GM21825 (cell line): Measurements from ENCODE around the gene NKIRAS2.
A peak's percentile ranks its signal among the peaks of the same experiment; 100 is the strongest.

Experiments
- ATAC-seq: cut with Tn5 transposase; IDR thresholded peaks from one replicate; pipeline ENCODE4 v1.9.1; 2021; ENCODE audit warnings: mild to moderate bottlenecking, moderate library complexity; ENCODE audit not compliant: unreplicated experiment

NKIRAS2 gene

DNA sequence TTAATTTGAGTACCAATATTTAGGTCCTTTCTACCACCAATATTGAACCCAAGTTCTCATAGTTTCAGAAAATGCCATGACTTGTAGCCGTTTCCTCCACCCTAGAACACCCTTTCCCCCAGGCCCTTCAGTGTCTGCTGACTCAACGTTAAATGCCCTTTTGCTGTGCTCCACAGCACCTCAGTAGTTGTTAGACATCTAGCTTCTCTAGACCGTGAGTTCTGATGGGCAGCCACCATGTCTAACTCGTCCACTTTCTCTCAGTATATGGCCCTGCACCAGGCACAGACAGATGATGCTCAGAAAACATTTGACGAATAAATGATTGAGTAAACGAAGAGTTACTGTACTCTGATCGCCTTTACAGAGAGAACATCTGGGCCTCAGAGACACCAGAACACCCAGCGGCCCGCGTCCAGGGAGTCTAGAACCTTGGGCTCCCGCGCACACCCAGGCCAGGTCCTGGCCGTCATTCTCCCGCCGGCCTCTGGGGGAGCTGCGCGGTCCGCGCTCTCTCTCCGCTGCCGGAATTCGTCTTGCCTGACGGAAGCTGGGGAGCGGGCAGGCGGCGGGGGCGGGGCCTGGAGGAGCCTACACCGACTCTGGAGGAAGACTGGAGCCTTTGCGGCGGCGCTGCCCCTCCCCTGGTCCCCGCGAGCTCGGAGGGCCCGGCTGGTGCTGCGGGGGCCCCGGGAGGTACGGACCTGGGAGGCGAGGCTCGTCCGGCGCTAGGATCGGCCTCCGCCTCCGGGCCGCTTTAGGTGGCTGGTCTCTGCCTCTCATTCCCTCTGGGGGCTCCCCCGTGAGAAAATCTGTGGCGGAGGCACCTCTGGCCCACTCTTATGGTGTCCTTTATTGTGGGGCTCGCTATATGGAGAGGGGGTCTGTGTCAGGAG is at the start of gene NKIRAS2:
Gene NKIRAS2 (plus strand): TSS at position 582 of the 896 bp plus-strand sequence. CDS start 1,488 bp downstream, outside the sequence.
- ATAC-seq: peak; percentile 58

- no peak for ATAC-seq
Measured at GRCh38 chr17:41970901-41971331, 49.0 kb upstream of the NKIRAS2 start.

GRCh38 chr17:41971721-41972523 is 48.0 kb upstream of the NKIRAS2 start:
- no peak for ATAC-seq

DNA sequence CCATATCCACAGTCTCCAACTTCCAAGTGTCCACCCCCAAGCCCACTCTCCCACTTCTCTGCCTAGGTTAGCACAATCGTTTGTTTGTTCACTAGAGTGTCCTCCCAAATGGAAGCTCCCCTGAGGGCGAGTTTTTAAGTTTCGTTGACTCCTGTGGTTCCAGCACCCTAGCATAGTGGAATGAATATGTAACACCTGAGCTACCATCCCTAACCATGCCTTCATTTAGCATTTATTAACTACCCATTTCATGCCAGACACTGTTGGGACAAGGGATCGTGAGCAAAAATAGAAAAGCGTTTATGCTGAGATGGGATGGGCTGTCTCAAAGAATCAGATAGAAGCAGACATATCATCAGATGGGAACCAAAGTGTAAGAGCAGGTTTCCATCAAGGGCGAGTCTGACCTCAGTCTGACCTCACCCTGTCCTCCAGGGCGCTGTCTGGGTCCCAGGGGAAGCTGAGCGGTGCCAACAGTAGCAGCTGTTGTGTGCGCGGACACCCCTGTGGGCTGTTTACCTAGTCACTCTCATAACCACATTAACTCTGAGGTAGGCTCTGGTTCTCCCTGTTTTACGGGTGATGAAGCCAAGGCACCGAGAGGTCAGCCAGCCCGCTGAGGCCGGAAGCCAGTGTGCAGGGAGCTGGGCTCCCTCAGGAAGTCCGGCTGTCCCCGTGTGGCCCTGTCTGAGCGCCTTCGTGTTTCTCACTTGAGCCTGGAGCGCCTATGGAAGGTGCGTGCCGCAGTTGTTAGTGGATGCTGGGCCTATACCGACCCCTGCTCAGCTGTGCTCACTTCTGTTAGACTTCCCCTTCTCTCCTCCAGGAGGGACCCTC is 47.1 kb upstream of the NKIRAS2 start:
- peak; percentile 54 for ATAC-seq

DNA sequence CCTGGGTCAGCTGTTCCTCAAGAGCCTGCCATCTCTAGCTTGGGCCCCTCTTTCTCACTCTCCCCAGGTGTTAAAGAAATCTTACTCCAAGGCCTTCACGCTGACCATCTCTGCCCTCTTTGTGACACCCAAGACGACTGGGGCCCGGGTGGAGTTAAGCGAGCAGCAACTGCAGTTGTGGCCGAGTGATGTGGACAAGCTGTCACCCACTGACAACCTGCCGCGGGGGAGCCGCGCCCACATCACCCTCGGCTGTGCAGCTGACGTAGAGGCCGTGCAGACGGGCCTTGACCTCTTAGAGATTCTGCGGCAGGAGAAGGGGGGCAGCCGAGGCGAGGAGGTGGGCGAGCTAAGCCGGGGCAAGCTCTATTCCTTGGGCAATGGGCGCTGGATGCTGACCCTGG is 46.5 kb upstream of the NKIRAS2 start:
- no peak for ATAC-seq

DNA sequence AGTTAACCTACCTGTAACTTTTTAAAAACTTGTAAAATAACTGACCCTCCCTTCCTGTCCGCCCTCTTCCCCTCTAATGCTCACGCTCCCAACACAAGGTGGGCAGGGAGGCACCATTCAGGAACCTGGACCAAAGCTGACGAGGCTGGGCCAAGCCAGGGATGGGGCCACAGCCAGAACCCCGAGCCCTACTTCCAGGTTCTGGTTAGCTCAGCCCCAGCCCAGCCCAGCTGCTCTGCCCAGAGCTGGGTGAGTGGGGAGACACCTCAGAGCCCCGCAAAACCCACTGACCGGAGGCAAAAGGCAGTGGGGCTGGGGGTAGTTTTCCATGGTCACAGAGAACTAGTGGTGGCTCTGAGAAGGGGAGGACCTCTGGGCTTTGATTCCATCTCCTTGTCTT is 45.9 kb upstream of the NKIRAS2 start:
- no peak for ATAC-seq

- ATAC-seq: no peak
Measured at GRCh38 chr17:41974658-41975057, 45.2 kb upstream of the NKIRAS2 start.

DNA sequence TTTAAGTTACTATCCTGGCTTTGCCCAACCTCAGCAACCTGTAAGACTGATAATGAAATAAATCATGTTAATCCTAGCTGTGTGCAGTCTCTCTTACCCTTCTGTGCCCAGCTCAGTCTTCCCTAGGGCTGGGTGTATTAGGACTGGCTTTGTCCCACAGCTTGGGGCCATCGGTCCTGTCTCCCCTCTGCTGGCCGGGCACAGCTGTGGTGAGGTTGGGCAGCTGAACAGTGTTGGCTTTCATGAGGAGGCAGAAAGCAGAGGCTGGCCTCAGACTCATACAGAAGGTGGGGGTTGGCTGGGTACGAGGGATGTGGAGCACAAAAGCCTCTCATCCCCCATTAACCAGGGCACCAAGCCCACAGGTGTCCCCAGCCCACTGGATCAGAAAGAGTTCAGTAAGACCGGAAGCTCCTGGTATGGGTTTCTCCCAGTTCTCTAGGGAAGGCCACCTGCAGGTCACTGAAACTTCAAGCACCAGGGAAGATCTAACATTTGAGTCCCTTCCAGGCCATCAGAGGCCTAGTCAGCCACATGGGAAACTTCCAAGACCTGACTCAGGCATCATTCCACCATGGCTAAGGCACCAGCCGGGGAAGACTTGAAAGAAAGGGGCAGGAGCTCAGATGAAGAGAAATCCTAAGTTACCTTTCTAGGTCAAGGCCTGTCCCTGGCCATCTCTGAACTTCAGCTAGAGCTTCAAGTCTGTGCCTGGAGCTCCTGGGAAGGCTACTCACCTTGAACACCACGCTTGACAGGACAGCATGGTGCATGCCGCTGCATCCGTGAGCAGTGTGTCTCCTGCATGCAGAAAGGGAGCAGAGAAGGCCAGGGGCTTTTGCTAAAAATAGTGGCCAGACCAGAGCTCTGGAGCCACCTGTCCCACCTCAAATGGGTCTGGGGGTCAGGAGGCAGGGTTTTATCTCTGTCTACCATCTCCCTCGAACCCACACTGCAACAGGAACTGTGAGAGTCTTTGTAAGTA is 44.5 kb upstream of the NKIRAS2 start:
- ATAC-seq: no peak

DNA sequence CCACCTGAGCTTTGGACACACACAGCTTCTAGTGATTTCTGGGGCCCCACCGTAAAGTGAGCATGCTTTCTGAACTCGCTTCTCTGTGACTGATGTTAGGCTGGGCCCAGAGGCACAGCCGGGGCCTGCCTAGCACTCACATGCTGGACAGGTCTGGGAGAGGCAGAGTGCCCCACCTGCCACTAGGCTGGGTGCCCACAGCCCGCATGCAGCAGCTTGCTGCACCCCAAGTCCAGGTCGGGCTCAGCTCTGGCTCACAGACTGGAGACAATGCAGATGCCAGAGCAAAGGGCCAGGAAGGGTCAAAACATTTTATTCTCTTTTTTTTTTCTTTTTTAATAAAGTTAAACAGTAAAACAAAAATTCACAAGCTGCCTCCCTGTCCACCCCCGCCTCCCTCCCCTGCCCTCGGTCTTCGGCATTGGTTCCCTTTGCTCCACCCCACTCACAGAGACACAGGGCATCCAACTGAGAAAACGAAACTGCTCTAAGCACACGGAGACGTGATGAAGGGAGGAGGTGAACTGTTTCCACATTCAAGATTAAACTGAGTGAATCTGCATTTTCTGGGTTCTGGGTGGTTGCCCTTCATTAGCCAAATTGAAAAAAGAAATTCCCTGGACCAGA is 43.6 kb upstream of the NKIRAS2 start:
- no peak for ATAC-seq

DNA sequence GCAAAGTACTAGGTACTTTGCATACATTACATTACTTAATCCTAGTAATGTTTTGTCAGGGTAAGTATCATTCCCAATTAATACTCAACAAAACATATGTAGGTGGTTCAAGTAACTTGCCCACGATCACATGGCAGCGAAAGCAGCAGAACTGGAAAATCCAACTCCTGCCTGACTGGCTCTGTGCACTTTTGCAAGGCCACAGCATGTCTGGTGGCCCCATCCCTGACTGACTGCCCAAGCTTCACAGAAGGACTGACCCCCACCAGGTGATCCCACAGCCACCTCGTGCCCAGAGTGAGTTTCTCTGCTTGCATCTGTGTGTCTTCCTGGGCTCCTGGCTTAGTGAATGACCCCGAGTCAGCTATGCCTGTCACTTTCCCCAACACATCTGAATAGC is 41.9 kb upstream of the NKIRAS2 start:
- ATAC-seq: no peak

DNA sequence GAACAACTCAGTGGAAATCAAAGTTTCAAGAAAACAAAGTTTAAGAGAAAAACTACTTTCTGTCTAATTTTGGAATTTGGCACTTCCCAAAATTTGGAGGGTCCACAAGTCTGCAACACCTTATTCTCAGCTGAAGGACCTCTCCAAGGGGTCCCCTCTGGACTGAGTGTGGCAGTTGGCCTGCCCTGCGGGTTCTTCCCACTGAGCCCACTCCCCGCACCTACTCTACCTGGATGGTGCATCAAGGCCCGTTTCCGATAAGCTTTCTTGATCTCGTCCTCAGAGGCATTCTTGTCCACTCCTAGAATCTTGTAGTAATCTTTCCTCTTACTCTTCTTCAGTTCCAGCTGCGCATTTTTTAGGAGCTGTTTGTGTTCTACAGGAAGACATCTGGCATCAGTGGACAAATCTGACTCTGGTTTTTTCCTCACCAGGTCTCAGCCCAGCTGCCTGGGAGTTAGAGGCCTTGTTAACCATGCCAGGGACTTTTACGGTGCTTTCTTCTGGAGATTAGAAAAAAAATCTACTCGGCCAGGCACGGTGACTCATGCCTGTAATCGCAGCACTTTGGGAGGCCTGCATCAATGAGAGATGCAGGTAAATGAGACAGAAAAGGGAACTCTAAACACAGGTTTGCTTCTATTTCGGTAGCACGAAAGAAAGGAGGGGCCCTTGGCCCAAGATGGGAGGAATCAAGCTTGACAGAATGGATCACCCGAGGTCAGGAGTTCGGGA is 37.7 kb upstream of the NKIRAS2 start:
- no peak for ATAC-seq

- no peak for ATAC-seq
Measured at GRCh38 chr17:41984454-41984853, 35.4 kb upstream of the NKIRAS2 start.

DNA sequence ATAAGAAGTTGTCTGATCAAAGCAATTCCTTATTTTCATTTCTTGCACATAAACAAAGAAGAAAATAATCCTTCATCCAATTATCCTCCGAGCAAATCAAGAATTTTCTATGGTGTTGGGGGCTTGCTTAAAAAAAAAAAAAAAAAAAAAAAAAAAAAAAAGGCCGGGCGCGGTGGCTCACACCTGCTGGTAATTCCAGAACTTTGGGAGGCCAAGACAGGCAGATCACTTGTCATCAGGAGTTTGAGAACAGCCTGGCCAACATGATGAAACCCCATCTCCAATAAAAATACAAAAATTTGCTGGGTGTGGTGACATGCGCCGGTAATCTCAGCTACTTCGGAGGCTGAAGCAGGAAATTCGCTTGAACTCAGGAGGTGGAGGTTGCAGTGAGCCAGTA is 34.0 kb upstream of the NKIRAS2 start:
- no peak for ATAC-seq

- ATAC-seq: no peak
Measured at GRCh38 chr17:41986634-41987033, 33.3 kb upstream of the NKIRAS2 start.

DNA sequence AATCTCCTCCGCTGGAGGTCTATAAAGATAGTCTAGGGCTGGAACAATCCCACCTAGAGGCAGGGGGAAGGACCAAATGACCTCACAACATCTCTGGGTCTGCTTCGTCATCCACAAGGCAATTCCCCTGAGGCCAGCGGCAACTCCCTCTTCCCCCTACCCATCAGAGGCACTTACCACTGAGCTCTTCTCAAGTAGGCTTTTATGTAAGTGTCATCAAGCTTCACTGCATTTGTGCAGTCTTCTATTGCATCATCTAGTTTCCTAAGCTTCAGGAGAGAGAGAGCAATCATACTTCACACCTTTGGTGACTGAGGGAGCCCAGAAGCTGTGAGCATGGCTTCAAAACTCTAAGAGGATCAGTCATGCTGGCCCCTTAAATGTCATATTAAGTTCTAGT is 32.2 kb upstream of the NKIRAS2 start:
- ATAC-seq: no peak

DNA sequence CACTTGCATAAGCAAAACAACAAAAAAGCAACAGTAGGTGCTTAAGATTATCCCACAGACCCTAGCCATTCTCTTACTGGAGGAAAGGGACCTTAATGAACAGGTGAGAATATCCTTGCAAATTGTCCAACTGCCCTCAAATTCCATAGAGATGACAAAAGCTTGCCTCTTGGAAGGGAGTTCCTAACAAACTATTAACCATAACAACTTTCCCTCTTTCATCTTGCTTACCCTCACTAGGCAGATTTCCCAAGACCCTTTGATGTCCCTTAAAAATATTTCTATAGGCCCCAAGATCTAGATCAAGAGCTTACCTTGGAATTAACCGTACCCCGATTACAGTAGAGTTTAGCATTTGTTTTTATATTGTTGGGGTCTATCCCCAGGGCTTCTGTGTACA is 31.5 kb upstream of the NKIRAS2 start:
- ATAC-seq: no peak

DNA sequence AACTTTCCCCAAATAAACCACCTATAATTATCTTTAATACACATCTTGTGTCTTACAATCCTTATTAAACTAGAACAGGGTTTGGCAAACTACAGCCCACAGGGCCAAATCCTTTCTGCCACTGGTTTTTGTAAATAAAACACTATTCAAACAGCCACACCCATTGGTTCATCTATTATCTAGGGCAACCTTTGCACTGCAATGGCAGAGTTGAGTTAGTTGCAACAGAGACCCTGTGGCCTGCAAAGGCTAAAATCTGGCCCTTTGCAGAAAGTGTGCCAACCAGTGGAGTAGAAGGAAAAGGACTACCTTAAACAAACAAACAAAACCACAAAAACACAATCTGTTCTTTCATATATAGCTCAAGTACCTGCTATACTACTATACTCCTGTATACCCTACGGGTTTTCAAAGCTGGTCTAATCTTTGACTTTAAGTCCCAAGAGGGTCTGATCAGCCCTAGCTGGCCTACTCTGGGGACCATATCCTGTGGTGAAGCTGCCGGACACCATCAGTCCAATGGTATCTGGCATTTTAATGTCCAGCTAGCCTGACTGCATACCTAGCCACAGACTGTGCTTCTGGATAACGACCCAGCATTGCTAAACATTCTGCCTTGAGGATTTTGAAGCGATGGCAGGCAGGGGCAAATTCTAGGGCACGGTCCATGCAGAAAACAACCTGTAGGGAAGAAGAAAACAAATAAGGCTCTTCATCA is 30.0 kb upstream of the NKIRAS2 start:
- ATAC-seq: no peak

DNA sequence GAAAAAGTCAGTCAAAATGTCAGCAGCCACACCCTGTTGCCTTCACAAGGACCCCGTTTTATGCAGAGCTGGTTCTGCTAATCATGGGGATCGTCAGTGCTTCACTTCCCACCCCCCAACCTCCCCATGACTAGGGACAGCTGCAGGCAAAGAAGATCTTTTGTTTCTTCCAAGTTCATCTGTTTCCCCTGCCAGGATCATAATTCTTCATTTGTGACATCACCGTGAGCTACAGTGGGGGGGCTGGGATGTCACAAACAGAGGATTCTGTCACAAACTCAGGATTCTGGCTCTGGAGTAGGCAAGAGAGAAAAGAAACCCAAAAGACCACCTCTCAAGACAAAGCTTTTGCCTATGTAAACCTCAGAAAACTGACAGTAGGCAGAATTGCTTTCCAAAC is 27.3 kb upstream of the NKIRAS2 start:
- ATAC-seq: no peak
